ENCODE data around the gene MEGF11.
"Not testable (repeated sequence)": the region's sequence is repeated elsewhere in the genome, so short reads cannot be mapped to it uniquely, and the experiment has no call there.

The MEGF11 gene

DNA sequence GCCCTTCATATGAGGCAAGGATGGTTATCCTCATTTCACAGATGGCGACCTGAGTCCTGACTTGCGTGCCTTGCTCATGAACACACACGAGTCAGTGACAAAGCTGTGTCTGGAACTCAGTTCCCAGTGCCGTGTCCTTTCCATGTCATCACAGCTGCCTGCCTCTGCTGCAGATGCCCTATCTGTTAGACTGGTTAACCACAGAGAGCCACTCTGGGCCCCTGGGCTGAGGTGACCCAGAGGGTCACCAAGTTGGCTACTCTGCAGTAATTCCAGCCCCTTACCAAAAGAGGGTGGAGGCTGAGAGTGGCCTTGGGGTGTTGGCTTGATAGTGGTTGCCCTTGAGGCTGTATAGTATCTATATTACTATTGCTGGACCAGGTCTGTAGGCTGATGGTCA, 343.2 kb downstream of the MEGF11 start:
- no peak for FAIRE-seq

DNA sequence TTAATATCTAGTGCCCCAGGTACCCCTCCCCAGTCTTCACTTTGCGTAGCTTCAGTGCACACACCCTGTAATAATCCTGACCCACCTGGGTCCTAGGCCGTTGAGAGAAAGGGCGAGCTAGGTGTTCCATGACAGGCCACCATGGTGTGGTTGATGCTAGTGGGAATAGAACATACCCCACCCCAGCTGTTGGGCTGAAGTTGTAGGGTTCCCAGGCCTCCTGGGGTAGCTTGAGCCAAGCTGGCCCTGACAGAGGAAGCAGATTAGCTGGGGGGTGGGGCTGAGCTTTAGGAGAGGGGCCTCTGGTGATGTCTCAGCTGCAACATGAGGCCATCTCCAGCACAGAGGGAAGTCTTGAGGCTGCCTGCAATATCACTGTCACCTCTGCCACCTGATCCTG, 343.7 kb downstream of the MEGF11 start:
- no peak for FAIRE-seq

DNA sequence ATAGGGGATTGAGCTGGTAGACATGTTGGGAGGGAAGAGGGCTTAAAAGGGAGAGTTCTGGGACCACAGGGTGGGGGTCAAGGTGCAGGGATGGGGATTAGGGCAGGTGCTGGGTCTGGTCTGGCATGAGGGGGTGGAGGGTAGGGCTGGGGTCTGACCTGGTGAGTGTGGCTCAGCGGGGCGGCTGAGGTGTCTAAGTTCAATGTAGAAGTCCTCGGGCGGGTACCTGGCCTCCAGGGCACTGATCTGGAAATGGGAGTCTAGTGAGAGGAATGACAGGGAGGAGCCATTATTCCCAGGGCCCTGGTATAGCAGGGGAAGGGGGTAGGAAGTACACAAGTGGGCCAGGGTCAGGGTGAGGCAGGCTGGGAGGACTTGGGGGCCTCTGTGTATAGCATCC, 344.7 kb downstream of the MEGF11 start:
- FAIRE-seq, result no peak

DNA sequence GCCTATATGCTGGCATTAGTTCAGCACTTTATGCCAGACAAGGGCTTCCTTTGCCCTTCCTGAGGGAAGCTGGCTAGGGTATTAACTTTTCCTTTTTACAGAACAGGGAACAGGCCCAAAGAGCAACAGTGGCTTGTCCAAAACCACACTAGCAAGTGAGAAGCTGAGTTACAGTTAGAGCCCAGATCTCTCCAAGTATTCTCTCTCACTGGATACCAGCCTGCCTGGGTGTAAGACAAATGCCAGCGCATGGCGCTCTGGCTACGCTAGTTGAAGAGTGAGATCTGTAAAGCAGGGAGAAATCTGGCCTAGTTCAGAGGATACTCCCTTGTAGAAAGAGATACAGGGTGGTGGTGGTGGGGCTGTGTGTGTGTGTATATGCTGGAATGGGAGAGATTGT, 345.9 kb downstream of the MEGF11 start:
- no peak for FAIRE-seq

DNA sequence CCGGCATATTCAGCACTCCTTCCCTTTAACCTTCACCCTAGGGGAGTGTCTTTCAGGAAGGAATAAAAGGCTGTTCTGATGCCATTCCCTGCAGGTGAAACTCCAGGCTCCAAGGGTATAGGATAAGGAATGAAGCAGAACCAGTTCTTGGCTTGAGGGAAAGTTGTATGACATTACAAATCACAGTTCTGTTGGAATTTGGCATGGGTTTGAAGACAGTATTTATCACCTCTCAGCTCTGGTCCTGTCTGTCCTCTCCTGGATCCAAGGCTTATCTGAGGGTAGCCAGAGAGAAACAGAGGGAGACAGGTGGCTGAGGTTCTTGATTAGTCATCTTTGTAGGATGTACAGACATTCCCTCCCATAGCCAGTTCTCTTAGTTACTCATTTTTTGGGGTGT, 347.2 kb downstream of the MEGF11 start:
- no peak for FAIRE-seq

DNA sequence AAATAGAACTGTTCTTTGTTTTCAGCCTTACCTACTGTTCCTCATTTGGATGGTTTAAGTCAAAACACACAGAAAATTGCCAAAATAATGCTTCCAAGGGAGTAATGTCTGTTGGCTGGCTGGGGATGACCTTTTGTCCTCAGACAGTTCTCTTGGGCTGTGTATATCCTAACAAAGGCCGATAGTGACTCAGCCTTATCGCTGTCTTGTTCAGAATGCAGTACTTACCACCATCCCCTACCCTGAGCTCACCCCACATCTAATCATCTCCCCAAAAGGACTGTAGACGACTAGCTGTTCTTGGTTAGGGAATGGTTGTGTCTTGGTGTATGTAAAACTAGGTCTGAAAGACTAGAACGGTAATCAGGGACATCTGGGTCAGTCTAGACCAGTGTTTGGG, 349.2 kb downstream of the MEGF11 start:
- no peak for FAIRE-seq

DNA sequence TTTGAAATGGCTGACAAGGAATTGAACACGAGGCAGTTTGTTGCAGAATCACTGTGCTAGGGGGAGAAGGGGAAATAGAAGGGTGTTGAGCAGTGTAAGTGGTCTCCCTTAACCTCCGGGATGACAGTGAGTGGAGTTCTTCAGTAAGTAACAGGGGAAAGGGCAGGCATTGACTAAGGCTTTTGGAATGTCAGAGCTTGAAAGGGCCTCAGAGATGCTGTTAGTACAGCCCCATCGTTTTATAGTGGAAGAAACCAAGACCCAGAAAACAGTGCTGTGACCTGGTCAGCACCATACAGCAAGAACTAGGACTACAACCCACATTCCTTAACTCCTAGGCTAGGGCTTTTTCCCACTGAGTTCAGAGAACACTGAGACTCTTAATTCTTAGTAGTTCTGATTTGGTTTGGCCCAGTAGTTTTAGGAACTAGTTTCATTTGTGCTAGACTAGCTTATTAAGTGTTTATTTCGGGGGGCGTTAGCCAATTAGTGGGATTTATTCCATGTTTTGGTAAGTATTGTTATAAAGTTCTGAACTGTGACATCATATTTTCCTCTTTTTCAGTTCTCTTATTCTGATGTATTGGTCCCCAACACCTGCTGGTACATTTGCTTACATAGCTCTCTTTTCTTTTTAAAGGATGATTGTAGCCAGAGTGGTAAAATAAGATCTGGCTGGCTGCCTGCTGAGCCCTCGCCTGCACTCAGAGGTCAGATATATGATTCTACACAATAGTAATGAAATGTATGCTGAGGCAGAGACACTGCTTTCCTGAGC, 350.1 kb downstream of the MEGF11 start:
- FAIRE-seq, result no peak

DNA sequence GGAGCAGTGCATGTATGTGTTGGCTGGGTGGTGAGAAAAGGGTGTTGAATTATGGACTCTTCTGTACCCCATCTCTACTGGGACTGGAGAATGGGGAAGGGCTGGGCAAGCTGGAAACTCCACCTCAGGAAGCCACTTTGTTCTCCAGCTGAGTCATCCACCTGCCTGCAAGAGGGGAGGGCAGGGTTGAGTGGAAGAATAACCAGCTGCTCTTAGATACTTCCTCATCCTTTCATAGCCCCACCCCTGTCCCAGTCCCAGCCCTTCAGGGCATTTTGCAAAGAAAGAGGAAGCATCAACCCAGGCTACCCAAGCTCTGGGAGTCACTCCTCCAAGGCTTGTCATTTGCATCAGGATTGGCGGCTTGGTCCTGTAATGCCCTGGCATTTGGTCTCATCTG, 351.2 kb downstream of the MEGF11 start:
- no peak for FAIRE-seq

DNA sequence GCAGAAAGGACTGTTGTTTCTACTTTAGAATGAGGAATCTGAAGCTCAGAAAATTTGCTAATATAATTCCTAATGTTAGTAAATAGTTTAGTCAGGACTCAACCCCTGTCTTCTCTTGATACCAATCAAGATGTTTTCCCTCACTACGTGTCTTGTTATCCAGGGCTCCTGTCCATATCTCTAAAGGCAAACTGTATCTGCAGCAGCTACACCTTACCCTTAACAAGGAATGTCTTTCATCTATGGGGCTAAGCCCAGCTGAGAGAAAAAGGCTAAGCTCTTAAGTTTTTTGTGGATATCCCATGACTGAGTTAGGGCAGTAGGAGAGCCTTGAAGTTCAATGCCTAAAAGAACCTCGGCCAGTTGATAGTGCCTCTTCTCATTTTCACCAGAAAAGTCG, 351.7 kb downstream of the MEGF11 start:
- FAIRE-seq, result no peak

DNA sequence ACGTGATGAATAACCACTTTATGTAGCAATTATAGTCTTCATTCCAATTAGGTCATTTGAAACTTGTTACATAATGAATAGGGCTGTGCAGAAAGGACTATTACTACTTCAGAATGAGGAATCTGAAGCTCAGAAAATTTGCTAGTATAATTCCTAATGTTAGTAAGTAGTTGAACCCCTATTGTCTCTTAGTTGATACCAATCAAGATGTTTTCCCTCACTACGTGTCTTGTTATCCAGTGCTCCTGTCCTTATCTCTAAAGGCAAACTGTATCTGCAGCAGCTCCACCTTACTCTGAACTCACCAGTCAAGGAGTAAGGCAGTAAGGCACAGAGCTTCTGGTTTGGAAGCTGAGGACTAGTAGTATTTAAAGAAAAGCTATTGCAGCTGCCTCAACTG, 352.2 kb downstream of the MEGF11 start:
- no peak for FAIRE-seq

DNA sequence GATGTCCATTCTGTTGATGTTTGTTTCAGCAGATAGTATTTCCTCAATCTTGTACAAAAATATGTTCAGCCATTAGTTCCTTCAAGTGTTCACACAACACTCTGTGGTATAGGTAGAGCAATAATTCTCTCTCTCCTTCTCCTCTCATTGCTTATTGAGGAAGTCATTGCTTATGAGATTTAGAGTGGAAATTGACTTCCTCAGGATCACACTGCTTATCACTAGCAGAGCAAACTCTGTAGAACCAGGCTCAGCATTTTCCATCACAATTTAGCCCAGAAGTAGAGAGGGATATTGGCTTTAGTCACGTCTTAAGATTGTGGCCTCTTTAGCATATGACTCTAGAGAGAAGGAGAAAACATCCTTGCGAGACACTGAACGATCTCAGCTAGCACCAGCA, 353.1 kb downstream of the MEGF11 start:
- FAIRE-seq, result no peak

DNA sequence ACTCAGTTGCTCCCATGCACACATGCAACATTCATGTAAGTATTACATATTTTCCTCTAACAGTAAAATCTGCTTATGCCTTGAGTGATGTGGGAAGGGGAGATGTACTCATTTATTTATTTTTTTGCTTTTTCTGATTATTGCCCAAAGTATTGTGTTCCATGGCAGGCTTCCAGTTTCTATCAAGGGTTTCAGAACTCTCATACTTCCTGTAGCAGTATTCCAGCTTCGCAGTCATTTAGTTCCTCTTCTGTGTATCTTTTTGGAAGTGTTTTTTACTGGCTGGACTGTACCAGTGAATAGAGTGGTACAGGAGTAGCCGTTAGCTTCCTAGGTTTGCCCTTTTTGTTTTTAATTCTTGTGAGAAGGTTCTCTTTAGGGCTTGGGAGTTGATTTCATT, 357.3 kb downstream of the MEGF11 start:
- FAIRE-seq, result no peak

DNA sequence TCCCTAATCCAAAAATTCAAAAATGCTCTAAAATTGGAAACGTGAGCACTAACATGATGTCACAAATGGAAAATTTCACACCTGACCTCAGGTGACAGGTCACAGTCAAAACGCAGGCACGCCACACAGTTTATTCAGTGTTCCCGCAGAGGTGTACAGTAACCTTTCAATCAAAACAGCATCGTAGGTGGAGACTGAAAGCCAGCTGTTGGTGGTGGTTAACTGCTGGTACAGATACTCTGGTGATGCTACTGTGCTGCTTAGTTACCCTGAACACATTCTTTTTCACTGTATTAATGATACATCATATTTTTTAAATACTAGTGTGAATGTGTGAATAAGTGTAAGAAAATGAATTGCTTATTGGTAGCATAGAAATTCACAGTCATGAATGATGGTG, 360.5 kb downstream of the MEGF11 start:
- FAIRE-seq, result no peak

DNA sequence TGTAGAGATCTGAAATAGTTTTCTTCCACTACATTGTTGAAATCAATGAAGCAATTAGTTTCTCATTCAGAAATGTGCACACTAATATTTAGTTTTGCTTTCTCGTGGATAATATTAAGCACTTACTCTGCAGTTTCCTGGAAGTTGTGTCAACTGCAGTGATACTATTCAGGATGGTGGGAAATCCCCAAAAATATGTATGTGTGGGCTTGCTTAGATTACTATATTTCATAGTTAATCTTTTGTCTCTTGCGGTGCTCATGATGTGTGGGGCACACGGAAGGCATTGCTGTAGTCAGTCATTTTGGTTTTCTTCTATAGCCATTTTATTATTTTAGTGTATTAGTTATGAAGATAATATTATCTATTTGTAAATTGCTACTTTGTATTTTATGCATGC, 364.6 kb downstream of the MEGF11 start:
- no peak for FAIRE-seq

DNA sequence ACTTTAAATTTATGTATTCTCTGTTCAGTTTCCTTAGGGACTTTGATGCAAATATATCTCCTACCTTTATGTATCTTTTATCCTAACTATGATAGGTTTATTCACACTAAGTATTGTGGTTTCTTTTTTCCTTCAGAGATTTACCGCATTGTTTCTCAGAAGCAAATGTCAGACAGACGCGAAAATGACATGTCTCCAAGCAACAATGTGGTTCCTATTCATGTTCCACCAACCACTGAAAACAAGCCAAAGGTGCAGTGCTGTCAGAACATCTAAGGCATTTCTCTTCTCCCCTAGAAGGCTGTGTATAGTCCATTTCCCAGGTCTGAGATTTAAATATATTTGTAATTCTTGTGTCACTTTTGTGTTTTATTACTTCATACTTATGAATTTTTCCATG, 366.0 kb downstream of the MEGF11 start:
- FAIRE-seq, result no peak

DNA sequence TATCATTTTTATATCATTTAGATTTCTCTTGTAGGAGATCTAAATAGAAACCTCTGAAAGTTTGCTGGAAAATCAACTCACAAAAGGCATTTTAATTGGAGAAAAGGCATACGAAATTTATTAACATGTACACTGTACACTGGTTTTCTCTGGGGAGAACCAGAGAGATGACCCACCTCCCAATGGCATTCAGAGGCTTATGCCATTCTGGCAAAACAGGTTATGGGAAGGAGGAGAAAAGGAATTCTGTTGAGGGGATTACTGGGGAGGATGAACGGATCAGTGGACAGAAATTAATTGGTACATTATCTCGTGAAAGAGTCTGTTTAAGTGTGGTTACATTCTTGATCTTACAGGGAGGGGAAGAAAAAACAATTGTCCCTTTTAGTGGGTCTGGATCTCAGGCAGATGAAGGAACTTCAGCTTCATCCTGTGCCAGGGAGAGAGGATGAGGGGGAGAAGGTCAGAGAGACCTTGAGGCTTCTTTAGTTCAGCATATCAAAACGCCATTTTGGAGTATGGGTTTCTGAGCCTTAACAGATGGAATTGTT, 367.8 kb downstream of the MEGF11 start:
- no peak for FAIRE-seq

DNA sequence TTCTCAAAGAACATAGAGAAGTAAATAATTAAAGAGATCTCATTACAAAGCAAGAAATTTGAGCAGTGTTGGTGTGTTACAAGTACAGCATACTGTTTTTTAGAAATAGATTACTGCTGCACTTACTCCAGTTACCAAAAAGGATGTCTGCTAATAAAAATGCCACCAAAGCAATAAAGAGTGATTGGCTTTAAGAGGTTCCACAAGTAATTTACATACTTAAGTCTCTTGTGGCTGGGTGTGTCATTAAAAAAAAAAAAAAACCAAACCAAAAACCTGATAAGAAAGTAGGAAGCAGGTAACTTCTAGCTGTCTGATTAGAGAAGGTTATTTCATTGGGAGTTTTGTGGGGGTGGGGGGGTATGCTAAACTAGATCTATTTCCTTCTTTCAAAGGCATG, 369.0 kb downstream of the MEGF11 start:
- FAIRE-seq, result no peak

DNA sequence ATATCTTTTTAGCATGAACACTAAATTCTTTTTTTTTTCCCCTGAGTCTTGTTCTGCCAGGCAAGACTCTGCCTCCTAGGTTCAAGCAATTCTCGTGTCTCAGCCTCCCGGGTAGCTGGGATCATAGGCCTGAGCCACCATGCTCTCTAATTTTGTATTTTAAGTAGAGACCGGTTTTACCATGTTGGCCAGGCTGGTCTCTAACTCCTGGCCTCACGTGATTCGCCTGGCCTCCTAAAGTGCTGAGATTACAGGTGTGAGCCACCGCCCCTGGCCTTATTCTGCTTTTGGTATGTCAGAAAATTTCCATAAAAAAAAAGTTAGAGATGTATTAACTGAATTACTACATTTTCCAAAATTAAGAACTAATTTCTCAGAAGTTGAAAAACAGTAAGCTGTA, 370.0 kb downstream of the MEGF11 start:
- FAIRE-seq, result no peak

DNA sequence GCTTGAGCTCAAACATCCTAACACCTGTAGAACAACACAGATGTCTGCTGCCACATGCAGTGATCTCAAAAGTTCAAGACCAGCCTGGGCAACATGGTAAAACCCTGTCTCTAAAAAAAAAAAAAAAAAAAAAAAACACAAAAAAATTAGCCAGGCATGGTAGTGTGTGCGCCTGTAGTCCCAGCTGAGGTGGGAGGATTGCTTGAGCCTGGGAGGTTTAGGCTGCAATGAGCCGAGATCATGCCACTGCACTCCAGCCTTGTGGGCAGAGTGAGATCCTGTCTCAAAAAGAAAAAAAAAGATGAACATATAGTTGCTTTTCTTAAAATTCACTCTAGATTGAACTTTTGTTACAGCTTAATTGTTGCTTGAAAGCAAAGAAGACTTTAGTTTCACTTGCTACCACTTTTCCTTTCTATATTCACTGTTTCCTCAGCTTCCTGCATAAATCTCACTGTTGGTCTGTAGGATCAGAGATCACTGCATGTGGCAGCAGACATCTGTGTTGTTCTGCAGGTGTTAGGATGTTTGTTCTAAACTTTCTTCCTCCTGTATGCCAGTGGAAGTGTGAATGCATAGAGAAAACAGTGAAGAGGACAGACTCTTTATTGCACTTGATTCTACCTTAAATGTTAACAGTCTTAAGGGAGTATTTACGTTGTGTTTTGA, 371.6 kb downstream of the MEGF11 start:
- FAIRE-seq, result no peak

DNA sequence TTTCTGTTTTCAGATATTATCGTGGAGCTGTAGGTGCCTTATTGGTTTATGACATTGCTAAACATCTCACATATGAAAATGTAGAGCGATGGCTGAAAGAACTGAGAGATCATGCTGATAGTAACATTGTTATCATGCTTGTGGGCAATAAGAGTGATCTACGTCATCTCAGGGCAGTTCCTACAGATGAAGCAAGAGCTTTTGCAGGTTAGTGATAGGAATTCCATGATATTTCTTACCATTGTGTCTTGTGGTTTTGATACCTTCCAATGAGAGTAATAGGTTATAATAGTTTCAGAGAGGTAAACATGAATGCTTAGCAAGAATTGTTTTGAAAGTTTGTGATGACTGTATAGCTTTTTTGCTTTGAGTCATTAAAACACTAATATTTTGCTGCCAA, 375.8 kb downstream of the MEGF11 start:
- FAIRE-seq, result no peak

DNA sequence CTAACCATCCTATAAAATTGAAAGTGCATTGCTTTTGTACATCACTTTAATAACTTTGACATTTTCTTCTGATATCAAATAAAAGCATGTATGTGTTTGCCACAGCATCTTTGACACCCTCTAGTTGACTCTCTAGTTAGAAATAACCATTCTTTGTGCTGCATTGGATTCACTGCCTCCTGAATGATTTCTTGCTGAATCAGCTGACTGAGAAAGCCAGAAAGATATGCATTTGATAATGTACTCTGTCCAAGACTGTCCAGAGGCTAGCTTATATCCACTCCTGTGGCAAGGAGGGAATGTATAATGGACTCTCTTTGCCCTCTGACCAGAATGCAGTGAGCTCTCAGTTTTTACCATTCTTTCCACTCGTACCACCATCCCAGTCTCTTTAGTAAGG, 378.1 kb downstream of the MEGF11 start:
- FAIRE-seq, result no peak

DNA sequence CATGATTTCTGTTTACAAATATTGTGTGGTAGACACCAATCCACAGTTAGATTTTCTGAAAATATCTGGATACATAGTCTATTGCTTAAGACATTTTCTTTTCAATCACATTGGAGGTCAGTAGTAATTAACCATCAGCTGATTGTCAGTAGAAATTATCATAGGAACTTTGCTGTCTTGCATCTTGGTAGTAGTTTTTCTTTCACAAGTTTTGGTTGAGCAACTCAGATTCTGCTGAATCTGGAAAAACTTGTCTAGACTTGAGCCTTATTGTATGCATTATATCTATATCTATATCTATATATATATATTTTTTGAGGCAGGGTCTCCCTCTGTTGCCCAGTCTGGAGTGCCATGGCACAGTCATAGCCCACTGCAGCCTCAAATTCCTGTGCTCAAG, 380.3 kb downstream of the MEGF11 start:
- FAIRE-seq, result no peak

DNA sequence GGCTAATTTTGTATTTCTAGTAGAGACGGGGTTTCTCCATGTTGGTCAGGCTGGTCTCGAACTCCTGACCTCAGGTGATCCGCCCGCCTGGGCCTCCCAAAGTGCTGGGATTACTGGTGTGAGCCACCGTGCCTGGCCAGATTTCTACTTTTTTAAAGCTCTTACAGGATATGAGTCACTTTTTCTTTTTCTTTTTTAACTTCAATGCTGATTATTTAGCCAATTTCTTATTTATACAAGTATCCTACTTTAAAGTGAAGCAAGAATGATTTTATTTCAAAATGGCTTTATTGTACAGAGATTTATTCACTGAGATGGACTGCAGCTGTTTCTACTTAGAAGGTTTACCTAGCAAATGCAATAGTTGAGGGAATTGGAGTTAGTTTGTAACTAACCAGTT, 381.0 kb downstream of the MEGF11 start:
- FAIRE-seq, result not testable (repeated sequence)

DNA sequence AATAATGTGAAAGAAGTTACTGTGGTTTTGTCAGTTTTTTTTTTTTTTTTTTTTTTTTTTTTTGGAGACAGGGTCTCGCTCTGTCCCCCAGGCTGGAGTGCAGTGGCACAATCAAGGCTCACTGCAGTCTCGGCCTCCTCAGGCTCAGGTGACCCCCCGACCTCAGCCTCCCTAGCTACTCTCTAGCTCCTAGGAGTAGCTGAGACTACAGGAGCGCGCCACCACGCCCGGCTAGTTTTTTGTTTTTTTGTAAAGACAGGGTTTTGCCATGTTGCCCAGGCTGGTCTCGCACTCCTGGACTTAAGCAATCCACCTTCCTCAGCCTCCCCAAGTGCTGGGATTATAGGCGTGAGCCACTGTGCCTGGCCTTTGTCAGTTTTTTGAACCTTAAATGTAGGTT, 381.7 kb downstream of the MEGF11 start:
- not testable (repeated sequence) for FAIRE-seq
